ENCODE data around the gene TNFRSF6B.

TNFRSF6B gene

DNA sequence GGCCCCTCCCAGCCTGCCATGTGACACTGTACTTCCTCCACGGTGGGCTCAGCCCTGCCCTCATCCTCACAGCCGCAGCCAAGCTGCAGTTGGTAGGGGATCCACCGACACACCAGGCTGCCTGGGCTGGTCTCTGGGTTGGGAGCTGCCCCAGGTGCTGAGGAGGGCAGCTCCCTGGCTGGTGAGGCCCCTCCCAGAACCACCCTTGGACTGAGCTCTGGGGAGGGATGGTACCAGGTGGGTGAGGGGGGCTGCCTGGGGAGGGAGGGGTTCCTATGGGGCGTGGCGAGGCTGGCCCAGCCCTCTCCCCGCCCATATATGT lies 185 bp upstream of the TNFRSF6B start:
- ChIA-PET POLR2A (interaction anchor here (1.1 kb wide), 1 partner anchor 69 kb away, joined by 3 read pairs; the partner anchor contains the start of gene GMEB2), CTCF (no interaction called here)
- DNase-seq (ENCODE audit: extremely low spot score): no peak
- no peak for TF ChIP-seq BHLHE40 (IDR thresholded peaks at IDR 0.05; ENCODE audit: borderline replicate concordance)
- TF ChIP-seq SP1 (IDR thresholded peaks at IDR 0.05): no peak
- TF ChIP-seq CTBP1 (IDR thresholded peaks at IDR 0.05; ENCODE audit: borderline replicate concordance): no peak
- no peak for TF ChIP-seq FOXM1 (IDR thresholded peaks at IDR 0.05; ENCODE audit: borderline replicate concordance)
- TF ChIP-seq SUZ12 (IDR thresholded peaks at IDR 0.05): no peak
- no peak for TF ChIP-seq NFRKB (IDR thresholded peaks at IDR 0.05)
- TF ChIP-seq LEF1 (IDR thresholded peaks at IDR 0.05; ENCODE audit: borderline replicate concordance): no peak
- no peak for TF ChIP-seq TARDBP (IDR thresholded peaks at IDR 0.05)
- no peak for TF ChIP-seq L3MBTL2 (conservative IDR thresholded peaks at IDR 0.05)
- no peak for TF ChIP-seq HDGF (IDR thresholded peaks at IDR 0.05; ENCODE audit: borderline replicate concordance)
- no peak for TF ChIP-seq ZNF384 (IDR thresholded peaks at IDR 0.05)
- TF ChIP-seq, protein P1, sequence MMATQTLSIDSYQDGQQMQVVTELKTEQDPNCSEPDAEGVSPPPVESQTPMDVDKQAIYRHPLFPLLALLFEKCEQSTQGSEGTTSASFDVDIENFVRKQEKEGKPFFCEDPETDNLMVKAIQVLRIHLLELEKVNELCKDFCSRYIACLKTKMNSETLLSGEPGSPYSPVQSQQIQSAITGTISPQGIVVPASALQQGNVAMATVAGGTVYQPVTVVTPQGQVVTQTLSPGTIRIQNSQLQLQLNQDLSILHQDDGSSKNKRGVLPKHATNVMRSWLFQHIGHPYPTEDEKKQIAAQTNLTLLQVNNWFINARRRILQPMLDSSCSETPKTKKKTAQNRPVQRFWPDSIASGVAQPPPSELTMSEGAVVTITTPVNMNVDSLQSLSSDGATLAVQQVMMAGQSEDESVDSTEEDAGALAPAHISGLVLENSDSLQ (IDR thresholded peaks at IDR 0.05): no peak
- no peak for TF ChIP-seq ARNT (IDR thresholded peaks at IDR 0.05)
- no peak for TF ChIP-seq FOXK2 (IDR thresholded peaks at IDR 0.05)
- TF ChIP-seq FOXA1 (IDR thresholded peaks at IDR 0.05): no peak
- no peak for TF ChIP-seq ELF4 (IDR thresholded peaks at IDR 0.05)

DNA sequence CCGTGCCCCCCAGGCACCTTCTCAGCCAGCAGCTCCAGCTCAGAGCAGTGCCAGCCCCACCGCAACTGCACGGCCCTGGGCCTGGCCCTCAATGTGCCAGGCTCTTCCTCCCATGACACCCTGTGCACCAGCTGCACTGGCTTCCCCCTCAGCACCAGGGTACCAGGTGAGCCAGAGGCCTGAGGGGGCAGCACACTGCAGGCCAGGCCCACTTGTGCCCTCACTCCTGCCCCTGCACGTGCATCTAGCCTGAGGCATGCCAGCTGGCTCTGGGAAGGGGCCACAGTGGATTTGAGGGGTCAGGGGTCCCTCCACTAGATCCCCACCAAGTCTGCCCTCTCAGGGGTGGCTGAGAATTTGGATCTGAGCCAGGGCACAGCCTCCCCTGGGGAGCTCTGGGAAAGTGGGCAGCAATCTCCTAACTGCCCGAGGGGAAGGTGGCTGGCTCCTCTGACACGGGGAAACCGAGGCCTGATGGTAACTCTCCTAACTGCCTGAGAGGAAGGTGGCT lies 960 bp downstream of the TNFRSF6B start:
- no peak for DNase-seq (ENCODE audit: extremely low spot score)
- TF ChIP-seq FOXA1 (IDR thresholded peaks at IDR 0.05): no peak
- no peak for TF ChIP-seq BHLHE40 (IDR thresholded peaks at IDR 0.05; ENCODE audit: borderline replicate concordance)
- TF ChIP-seq TARDBP (IDR thresholded peaks at IDR 0.05): no peak
- TF ChIP-seq FOXK2 (IDR thresholded peaks at IDR 0.05): no peak
- no peak for TF ChIP-seq SP1 (IDR thresholded peaks at IDR 0.05)
- TF ChIP-seq, protein P1 (IDR thresholded peaks at IDR 0.05): no peak
- no peak for TF ChIP-seq NFRKB (IDR thresholded peaks at IDR 0.05)
- TF ChIP-seq FOXM1 (IDR thresholded peaks at IDR 0.05; ENCODE audit: borderline replicate concordance): no peak
- TF ChIP-seq CTBP1 (IDR thresholded peaks at IDR 0.05; ENCODE audit: borderline replicate concordance): no peak
- no peak for TF ChIP-seq LEF1 (IDR thresholded peaks at IDR 0.05; ENCODE audit: borderline replicate concordance)
- no peak for TF ChIP-seq L3MBTL2 (conservative IDR thresholded peaks at IDR 0.05)
- no peak for TF ChIP-seq HDGF (IDR thresholded peaks at IDR 0.05; ENCODE audit: borderline replicate concordance)
- no peak for TF ChIP-seq ELF4 (IDR thresholded peaks at IDR 0.05)
- no peak for TF ChIP-seq ARNT (IDR thresholded peaks at IDR 0.05)
- no peak for TF ChIP-seq SUZ12 (IDR thresholded peaks at IDR 0.05)
- TF ChIP-seq ZNF384 (IDR thresholded peaks at IDR 0.05): no peak
- ChIA-PET POLR2A (no interaction called here), CTCF (no interaction called here)

DNA sequence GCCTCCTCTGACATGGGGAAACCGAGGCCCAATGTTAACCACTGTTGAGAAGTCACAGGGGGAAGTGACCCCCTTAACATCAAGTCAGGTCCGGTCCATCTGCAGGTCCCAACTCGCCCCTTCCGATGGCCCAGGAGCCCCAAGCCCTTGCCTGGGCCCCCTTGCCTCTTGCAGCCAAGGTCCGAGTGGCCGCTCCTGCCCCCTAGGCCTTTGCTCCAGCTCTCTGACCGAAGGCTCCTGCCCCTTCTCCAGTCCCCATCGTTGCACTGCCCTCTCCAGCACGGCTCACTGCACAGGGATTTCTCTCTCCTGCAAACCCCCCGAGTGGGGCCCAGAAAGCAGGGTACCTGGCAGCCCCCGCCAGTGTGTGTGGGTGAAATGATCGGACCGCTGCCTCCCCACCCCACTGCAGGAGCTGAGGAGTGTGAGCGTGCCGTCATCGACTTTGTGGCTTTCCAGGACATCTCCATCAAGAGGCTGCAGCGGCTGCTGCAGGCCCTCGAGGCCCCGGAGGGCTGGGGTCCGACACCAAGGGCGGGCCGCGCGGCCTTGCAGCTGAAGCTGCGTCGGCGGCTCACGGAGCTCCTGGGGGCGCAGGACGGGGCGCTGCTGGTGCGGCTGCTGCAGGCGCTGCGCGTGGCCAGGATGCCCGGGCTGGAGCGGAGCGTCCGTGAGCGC lies 1.6 kb downstream of the TNFRSF6B start:
- TF ChIP-seq FOXA1 (IDR thresholded peaks at IDR 0.05) (no peak), FOXM1 (IDR thresholded peaks at IDR 0.05; ENCODE audit: borderline replicate concordance) (no peak), BHLHE40 (IDR thresholded peaks at IDR 0.05; ENCODE audit: borderline replicate concordance) (no peak), ARNT (IDR thresholded peaks at IDR 0.05) (no peak), L3MBTL2 (conservative IDR thresholded peaks at IDR 0.05) (no peak), ZNF384 (IDR thresholded peaks at IDR 0.05) (no peak), HDGF (IDR thresholded peaks at IDR 0.05; ENCODE audit: borderline replicate concordance) (no peak), CTBP1 (IDR thresholded peaks at IDR 0.05; ENCODE audit: borderline replicate concordance) (no peak), LEF1 (IDR thresholded peaks at IDR 0.05; ENCODE audit: borderline replicate concordance) (no peak), TARDBP (IDR thresholded peaks at IDR 0.05) (no peak), NFRKB (IDR thresholded peaks at IDR 0.05) (no peak), SUZ12 (IDR thresholded peaks at IDR 0.05) (no peak), ELF4 (IDR thresholded peaks at IDR 0.05) (no peak), FOXK2 (IDR thresholded peaks at IDR 0.05) (no peak), SP1 (IDR thresholded peaks at IDR 0.05) (no peak)
- TF ChIP-seq, protein P1 (IDR thresholded peaks at IDR 0.05): no peak
- CTCF ChIA-PET: no interaction called here
- peak; percentile 9 for DNase-seq (ENCODE audit: extremely low spot score)
- POLR2A ChIA-PET: interaction anchor here (1.0 kb wide), 1 partner anchor 10 kb away, joined by 9 read pairs; the partner anchor contains the start of genes ARFRP1 and ZGPAT

DNA sequence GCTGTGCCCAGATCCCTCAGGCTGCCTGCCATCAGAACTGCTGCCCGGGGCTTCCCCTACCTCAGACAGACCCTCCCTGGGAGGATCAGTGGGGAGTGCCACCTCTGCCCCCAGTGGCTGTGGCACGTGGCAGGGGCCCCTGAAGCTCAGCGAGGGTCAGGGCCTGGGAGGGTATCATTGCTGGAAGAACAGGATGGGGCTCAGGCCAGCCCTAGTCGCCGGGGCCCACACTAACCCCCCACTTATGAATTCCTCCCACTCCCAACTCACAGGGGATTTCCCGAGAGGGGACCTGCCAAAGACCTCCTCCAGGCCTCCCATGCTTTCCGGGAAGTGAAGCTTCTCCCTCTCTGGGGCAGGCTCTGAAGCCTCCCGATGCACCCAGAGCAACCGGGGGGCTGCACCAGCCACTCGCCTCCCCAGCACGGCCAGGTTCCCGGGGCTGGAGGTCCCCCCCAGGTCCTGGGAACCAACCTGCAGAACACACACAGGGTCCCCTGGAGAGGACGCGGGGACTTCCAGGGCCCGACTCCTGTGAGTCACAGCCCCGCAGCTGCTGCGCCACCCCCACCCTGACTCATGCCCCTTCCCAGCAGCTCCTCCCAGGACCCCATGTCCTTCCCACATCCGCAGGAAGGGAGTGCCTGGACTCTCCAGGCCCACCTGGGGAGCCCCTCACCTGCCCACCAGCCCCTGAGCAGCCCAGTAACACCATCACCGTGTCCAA lies 2.5 kb downstream of the TNFRSF6B start:
- DNase-seq (ENCODE audit: extremely low spot score): peak; percentile 12
- TF ChIP-seq ELF4 (IDR thresholded peaks at IDR 0.05): no peak
- no peak for TF ChIP-seq LEF1 (IDR thresholded peaks at IDR 0.05; ENCODE audit: borderline replicate concordance)
- TF ChIP-seq SUZ12 (IDR thresholded peaks at IDR 0.05): no peak
- no peak for TF ChIP-seq FOXK2 (IDR thresholded peaks at IDR 0.05)
- no peak for TF ChIP-seq NFRKB (IDR thresholded peaks at IDR 0.05)
- TF ChIP-seq ARNT (IDR thresholded peaks at IDR 0.05): no peak
- TF ChIP-seq L3MBTL2 (conservative IDR thresholded peaks at IDR 0.05): no peak
- no peak for TF ChIP-seq HDGF (IDR thresholded peaks at IDR 0.05; ENCODE audit: borderline replicate concordance)
- no peak for TF ChIP-seq ZNF384 (IDR thresholded peaks at IDR 0.05)
- ChIA-PET CTCF (no interaction called here), POLR2A (interaction anchor here (1.0 kb wide), 1 partner anchor 9 kb away, joined by 9 read pairs; the partner anchor contains the start of genes ARFRP1 and ZGPAT)

DNA sequence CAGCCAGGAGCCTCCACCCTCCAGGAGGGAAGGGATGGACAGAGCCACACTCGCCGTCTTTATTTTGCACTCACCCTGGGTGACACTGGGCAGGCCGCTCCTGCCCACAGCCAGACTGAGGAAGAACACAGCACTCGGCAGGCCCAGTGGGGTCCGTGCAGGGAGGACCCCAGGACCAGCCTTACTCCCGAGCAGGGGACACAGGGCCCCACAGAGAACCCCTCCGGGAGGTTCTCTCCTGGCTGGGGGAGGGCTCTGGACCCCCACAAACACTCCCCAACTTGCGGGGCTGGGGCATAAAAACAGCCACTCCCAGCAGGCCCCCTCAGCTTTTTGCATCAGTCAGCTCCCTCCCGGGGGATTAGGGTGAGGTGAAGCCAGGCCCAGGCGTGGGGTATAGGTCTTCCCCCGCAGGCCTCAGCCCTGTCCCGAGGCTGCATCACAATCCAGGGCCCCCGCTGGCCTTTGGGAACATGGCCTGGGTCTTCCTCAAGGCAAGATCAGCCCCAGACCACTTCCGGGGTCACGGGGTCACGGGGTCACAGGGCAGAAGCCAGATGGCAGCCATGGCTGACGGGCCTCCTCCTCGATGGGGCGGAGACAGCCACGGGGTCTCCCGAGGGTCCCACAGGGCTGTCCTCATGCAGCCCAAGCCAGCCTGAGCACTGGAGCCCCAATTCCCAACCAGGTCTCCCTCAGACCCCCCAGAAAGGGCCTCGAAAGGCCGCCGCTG lies 3.2 kb downstream of the TNFRSF6B start:
- ChIA-PET POLR2A (no interaction called here), CTCF (no interaction called here)
- TF ChIP-seq SUZ12 (IDR thresholded peaks at IDR 0.05) (no peak), FOXK2 (IDR thresholded peaks at IDR 0.05) (no peak), HDGF (IDR thresholded peaks at IDR 0.05; ENCODE audit: borderline replicate concordance) (no peak), TARDBP (IDR thresholded peaks at IDR 0.05) (no peak), L3MBTL2 (conservative IDR thresholded peaks at IDR 0.05) (no peak)
- DNase-seq (ENCODE audit: extremely low spot score): peak; percentile 15

All from HEK293T (cell line).